HL-60 (cell line): ENCODE data around the gene AFP.

Experiments
- GABPA ChIP-seq: IDR thresholded peaks from 2 replicates; pipeline ENCODE4 v1.6.1; 2012; ENCODE audit warnings: low read depth
- POLR2AphosphoS5 ChIP-seq: IDR thresholded peaks from 2 replicates; pipeline ENCODE4 v1.6.1; 2012; ENCODE audit warnings: low read depth
- SPI1 ChIP-seq: IDR thresholded peaks from 2 replicates; pipeline ENCODE4 v1.6.1; 2012; ENCODE audit warnings: low read depth, mild to moderate bottlenecking, borderline replicate concordance
- TF ChIP-seq, protein P1 (sequence below): IDR thresholded peaks from one replicate; pipeline ENCODE4 v1.5.1; 2011; ENCODE audit warnings: low read length, control low read depth, inconsistent platforms; ENCODE audit not compliant: insufficient read depth
- TF ChIP-seq, protein P2 (sequence below): IDR thresholded peaks from 2 replicates; pipeline ENCODE4 v1.6.1; 2012; ENCODE audit warnings: low read depth; ENCODE audit not compliant: insufficient replicate concordance

DNA sequence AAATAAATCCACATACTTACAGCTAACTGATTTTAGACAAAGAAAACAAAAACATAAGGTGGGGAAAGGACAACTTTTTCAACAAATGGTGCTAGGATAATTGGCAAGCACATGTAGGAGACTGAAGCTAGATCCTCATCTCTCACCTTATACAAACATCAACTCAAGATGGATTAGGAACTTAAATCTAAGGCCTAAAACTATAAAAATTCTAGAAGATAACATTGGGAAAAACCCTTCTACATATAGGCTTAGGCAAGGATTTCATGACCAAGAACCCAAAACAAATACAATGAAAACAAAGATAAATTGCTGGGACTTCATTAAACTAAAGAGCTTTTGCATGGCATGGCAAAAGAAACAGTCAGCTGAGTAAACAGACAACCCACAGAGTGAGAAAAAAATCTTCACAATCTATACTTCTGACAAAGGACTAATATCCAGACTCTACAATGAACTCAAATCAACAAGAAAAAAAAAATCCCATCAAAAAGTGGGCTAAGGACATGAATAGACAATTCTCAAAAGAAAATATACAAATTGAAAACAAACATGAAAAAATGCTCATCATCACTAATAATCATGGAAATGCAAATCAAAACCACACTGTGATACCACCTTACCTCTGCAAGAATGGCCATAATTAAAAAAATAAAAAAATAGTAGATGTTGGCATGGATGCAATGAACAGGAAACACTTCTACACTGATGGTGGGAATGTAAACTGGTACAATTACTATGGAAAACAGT is 14.1 kb upstream of the AFP start:
- TF ChIP-seq, protein P1, sequence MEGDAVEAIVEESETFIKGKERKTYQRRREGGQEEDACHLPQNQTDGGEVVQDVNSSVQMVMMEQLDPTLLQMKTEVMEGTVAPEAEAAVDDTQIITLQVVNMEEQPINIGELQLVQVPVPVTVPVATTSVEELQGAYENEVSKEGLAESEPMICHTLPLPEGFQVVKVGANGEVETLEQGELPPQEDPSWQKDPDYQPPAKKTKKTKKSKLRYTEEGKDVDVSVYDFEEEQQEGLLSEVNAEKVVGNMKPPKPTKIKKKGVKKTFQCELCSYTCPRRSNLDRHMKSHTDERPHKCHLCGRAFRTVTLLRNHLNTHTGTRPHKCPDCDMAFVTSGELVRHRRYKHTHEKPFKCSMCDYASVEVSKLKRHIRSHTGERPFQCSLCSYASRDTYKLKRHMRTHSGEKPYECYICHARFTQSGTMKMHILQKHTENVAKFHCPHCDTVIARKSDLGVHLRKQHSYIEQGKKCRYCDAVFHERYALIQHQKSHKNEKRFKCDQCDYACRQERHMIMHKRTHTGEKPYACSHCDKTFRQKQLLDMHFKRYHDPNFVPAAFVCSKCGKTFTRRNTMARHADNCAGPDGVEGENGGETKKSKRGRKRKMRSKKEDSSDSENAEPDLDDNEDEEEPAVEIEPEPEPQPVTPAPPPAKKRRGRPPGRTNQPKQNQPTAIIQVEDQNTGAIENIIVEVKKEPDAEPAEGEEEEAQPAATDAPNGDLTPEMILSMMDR = no peak
- no peak for TF ChIP-seq POLR2AphosphoS5
- TF ChIP-seq SPI1 = no peak
- TF ChIP-seq, protein P2, sequence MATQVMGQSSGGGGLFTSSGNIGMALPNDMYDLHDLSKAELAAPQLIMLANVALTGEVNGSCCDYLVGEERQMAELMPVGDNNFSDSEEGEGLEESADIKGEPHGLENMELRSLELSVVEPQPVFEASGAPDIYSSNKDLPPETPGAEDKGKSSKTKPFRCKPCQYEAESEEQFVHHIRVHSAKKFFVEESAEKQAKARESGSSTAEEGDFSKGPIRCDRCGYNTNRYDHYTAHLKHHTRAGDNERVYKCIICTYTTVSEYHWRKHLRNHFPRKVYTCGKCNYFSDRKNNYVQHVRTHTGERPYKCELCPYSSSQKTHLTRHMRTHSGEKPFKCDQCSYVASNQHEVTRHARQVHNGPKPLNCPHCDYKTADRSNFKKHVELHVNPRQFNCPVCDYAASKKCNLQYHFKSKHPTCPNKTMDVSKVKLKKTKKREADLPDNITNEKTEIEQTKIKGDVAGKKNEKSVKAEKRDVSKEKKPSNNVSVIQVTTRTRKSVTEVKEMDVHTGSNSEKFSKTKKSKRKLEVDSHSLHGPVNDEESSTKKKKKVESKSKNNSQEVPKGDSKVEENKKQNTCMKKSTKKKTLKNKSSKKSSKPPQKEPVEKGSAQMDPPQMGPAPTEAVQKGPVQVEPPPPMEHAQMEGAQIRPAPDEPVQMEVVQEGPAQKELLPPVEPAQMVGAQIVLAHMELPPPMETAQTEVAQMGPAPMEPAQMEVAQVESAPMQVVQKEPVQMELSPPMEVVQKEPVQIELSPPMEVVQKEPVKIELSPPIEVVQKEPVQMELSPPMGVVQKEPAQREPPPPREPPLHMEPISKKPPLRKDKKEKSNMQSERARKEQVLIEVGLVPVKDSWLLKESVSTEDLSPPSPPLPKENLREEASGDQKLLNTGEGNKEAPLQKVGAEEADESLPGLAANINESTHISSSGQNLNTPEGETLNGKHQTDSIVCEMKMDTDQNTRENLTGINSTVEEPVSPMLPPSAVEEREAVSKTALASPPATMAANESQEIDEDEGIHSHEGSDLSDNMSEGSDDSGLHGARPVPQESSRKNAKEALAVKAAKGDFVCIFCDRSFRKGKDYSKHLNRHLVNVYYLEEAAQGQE = no peak
- TF ChIP-seq GABPA = no peak
